ENCODE results near the gene ZFP36L1. TPM values are rescaled to one million over a fixed set of nuclear protein-coding genes. Genes with fewer than 3 reads are reported as not detected.

The ZFP36L1 gene
- total RNA-seq, 2 donors from 2014 or later, result 233 to 326 TPM

DNA sequence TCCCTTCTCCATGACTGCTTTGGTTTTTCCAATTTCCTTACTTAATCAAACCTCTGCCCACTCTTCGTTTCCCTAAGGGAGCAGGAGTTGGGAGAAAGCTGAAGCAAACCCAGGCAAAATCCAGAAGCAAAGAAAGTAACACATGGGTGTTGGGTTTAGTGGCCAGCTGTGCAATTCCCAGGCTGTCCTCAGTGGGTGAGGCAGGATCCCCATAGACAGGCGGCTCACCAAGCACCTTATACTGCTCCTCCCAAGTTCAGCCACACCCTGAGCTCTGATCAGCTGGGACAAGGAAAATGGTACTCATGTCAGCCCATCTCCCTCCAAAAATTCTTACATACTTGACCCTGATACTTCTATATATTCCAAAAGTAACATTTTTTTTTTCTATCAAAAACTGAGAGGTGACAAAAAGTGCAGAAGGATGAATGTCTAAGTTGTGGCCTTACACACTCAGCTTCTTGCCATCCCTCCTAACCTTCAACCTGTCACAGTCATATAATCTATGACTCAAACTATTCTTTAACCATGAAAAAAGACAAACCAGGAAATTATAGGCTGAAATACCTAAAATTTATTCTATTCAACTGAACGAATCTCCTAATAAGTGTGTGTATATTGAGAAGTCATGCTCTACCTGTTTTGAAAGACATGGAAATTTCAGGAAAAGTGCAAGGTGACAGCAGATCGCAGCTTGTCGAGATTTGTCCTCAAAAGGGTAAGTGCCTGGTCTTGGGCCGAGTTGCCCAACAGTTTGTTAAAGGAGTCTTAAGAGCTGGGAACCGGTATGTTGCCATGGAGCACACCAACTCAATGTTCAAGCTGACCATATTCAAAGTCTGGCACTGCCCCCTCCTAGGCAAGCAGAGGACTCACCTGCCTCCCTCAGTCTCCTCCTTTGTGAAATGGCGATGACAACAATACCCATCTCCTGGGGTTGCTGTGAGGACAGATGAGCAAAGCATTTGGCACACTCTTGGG lies 17.6 kb upstream of the ZFP36L1 start:
- ATAC-seq (ENCODE audit: insufficient number of reproducible peaks, low FRiP score, low read depth), result no peak
- no peak for TF ChIP-seq CTCF (IDR thresholded peaks at IDR 0.05)
- H3K36me3 ChIP-seq, result no peaks in the 10 kb centered on the region
- no peaks in the 10 kb centered on the region for H3K27me3 ChIP-seq (replicated peaks; ENCODE audit: insufficient read depth)
- H3K9me3 ChIP-seq, result no peaks in the 10 kb centered on the region
- no peak overlapping the region for H3K27ac ChIP-seq
- peaks cover 28 to 61% of the 10 kb centered on the region in 2 donors for H3K4me1 ChIP-seq (ENCODE audit: control insufficient read depth in 1 of 2, low read depth in 2 of 2)
- DNase-seq (ENCODE audit: low spot score), result no peak
- H3K4me3 ChIP-seq, result no peak overlapping the region

DNA sequence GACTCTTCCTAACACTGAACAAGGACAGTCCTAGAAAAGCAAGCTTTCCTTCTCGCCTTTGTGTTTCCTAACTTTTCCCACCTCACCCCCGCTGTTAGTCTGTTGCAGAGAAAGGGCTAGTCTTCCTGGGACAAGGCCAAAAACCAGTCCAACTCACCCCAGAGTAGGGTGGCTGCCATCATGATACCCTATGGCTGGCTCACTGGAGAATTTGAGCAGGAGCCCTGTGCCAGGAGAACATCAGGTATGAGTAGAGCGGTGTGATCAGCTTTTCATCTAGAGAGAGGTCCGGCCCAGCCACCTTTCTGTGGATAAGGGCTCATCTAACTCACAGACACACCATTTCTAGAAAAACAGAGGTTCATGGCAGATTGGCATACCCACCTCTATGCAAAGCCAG lies 16.7 kb upstream of the ZFP36L1 start:
- Histone ChIP-seq H3K4me3 (no peak overlapping the region), H3K36me3 (no peaks in the 10 kb centered on the region), H3K27me3 (replicated peaks; ENCODE audit: insufficient read depth) (no peaks in the 10 kb centered on the region), H3K27ac (peak overlapping the region in 1 of 2 donors; percentile 66), H3K4me1 (ENCODE audit: control insufficient read depth in 1 of 2, low read depth in 2 of 2) (peaks cover 28 to 51% of the 10 kb centered on the region in 2 donors), H3K9me3 (no peaks in the 10 kb centered on the region)
- ATAC-seq (ENCODE audit: insufficient number of reproducible peaks, low FRiP score, low read depth) (no peak), DNase-seq (ENCODE audit: low spot score) (no peak)
- no peak for TF ChIP-seq CTCF (IDR thresholded peaks at IDR 0.05)

DNA sequence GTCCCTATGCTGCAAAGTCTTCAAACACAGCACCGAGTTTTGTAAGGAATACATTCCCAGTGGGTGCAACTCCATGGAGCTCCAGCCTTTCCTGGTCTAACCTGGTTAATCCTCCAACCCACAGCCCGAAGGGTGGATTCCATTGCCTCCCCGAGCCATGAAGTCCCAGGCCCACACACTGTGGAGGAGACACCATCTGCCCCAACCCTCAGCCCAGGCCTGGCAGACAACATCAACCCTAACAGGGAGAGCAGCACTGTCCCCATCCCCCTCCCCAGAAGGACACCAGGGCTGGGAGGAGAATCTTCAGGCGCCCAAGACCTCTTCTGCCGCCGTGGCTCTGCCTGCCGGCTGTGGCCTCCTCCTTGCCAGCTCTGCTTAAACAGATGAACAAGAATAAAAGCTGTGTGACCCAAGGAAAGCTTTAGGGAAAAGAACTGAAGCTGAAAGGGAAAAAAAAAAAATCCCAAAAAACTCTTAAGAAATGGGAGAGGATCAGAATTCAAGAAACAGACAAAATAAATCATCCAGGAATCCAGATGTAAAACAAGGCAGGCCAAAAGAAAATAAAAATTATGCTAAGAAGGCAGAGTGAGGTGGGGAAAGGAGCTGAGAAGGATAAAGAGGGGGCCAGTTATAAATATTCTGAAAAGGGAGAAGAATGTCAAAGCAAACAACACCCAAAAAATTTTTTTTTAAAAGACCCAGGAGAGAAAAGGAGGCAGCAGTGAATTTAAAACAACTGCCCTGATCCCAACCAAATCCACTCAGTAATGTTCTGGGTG lies 16.0 kb upstream of the ZFP36L1 start:
- H3K27ac ChIP-seq, result peak overlapping the region; percentile 8 to 66
- no peak for DNase-seq (ENCODE audit: low spot score)
- no peak overlapping the region for H3K4me3 ChIP-seq
- no peaks in the 10 kb centered on the region for H3K36me3 ChIP-seq
- no peak for TF ChIP-seq CTCF (IDR thresholded peaks at IDR 0.05)
- no peak for ATAC-seq (ENCODE audit: insufficient number of reproducible peaks, low FRiP score, low read depth)
- H3K9me3 ChIP-seq, result no peaks in the 10 kb centered on the region
- peaks cover 21 to 45% of the 10 kb centered on the region in 2 donors for H3K4me1 ChIP-seq (ENCODE audit: control insufficient read depth in 1 of 2, low read depth in 2 of 2)
- no peaks in the 10 kb centered on the region for H3K27me3 ChIP-seq (replicated peaks; ENCODE audit: insufficient read depth)

DNA sequence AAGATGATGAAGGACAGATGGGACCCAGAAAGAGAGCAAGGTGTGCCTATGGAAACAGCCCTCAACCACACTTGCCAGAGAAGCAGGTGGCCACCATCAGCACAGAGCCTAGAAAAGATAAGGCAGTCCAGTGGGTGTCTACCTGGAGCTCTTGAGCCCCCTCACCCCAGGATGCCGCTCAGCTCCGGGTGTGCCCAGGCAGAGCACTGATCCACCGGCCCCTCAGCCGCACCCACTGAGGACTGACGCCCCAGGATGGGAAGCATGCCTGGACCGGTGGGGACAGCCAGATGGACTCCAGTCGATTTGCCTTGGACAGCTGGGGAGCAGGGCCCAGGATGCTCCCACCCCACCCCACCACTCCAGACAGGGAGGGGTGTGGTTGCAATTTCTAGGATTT lies 15.1 kb upstream of the ZFP36L1 start:
- H3K4me3 ChIP-seq, result no peak overlapping the region
- ATAC-seq (ENCODE audit: insufficient number of reproducible peaks, low FRiP score, low read depth) (no peak), DNase-seq (ENCODE audit: low spot score) (no peak)
- H3K4me1 ChIP-seq (ENCODE audit: control insufficient read depth in 1 of 2, low read depth in 2 of 2), result peaks cover 15 to 36% of the 10 kb centered on the region in 2 donors
- H3K36me3 ChIP-seq, result no peaks in the 10 kb centered on the region
- H3K27me3 ChIP-seq (replicated peaks; ENCODE audit: insufficient read depth), result no peaks in the 10 kb centered on the region
- H3K27ac ChIP-seq, result peak overlapping the region; percentile 69 to 79
- no peaks in the 10 kb centered on the region for H3K9me3 ChIP-seq
- TF ChIP-seq CTCF (IDR thresholded peaks at IDR 0.05), result no peak

DNA sequence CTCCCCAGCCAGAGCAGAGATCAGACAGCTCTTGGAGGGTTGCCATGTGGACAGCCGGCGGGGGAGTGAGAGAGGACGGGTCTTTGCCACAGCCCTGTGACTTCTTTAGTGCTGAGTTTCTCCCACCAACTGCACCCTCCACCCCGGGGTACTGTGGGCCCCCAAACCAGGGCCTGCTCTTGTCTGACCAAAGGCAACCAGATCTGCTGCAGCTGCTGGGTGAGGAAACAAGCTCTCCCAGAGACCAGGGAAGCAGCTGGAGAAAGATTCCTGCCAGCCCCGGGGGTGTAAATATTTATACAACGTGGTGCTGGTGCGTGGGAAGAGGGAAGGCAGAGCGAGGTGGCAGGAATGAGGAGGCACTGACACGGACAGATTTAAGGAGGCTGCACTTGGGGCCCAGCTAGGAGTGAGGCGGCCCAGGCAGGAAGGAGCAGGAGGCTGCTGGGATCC lies 14.3 kb upstream of the ZFP36L1 start:
- DNase-seq (ENCODE audit: low spot score), result no peak
- Histone ChIP-seq H3K27me3 (replicated peaks; ENCODE audit: insufficient read depth) (no peaks in the 10 kb centered on the region), H3K9me3 (no peaks in the 10 kb centered on the region), H3K4me3 (no peak overlapping the region), H3K36me3 (no peaks in the 10 kb centered on the region), H3K4me1 (ENCODE audit: control insufficient read depth in 1 of 2, low read depth in 2 of 2) (peaks cover 15 to 31% of the 10 kb centered on the region in 2 donors), H3K27ac (peak overlapping the region; percentile 69 to 79)
- TF ChIP-seq CTCF (IDR thresholded peaks at IDR 0.05), result no peak
- ATAC-seq (ENCODE audit: insufficient number of reproducible peaks, low FRiP score, low read depth), result peak; percentile 37

All from thoracic aorta (tissue), 2 donors.